Upper lobe of left lung (tissue), 6 donors: ENCODE measurements around the gene SF3A2. TPM values are rescaled to one million over a fixed set of nuclear protein-coding genes. Genes with fewer than 3 reads are reported as not detected.
"Not testable (repeated sequence)": the region's sequence is repeated elsewhere in the genome, so short reads cannot be mapped to it uniquely, and the experiment has no call there.

ENCODE experiments used
- ATAC-seq, 2 donors: fragments of 200-7000 bp; cut with Tn5 transposase; one replicate each; pipeline ENCODE4 v1.9.1; 2022; ENCODE audit warnings: mild to moderate bottlenecking in 2 of 2, moderate library complexity in 2 of 2; ENCODE audit not compliant: low FRiP score in 2 of 2
- DNase-seq, 2 donors: peaks; one replicate each; pipeline ENCODE4 v3.0.0-alpha.2; 2019 to 2020
- H3K27ac ChIP-seq, 4 donors: fragments of 200-600 bp; sonication (generic); one replicate each; pipeline ENCODE4 v1.5.1; 2016 to 2019
- H3K27me3 ChIP-seq, 4 donors: fragments of 200-600 bp; sonication (generic); one replicate each; pipeline ENCODE4 v1.5.1; 2017 to 2019
- H3K36me3 ChIP-seq, 4 donors: fragments of 200-600 bp; sonication (generic); one replicate each; pipeline ENCODE4 v1.5.1; 2016 to 2019
- H3K4me1 ChIP-seq, 4 donors: fragments of 200-600 bp; sonication (generic); one replicate each; pipeline ENCODE4 v1.5.1; 2018 to 2019
- H3K4me3 ChIP-seq, 4 donors: fragments of 200-600 bp; sonication (generic); one replicate each; pipeline ENCODE4 v1.5.1; 2017 to 2019; ENCODE audit warnings: mild to moderate bottlenecking in 2 of 4, moderate library complexity in 1 of 4
- H3K9me3 ChIP-seq, 4 donors: fragments of 200-600 bp; sonication (generic); one replicate each; pipeline ENCODE4 v1.5.1; 2018 to 2019
- CTCF ChIP-seq, 6 experiments: fragments of 450-650 bp in 4 of 6; fragments of 200-600 bp in 2 of 6; sonication (generic) in 2 of 6; IDR thresholded peaks; one replicate each; pipeline ENCODE4 v1.5.1; 2016 to 2019; ENCODE audit warnings: antibody characterized with exemption in 6 of 6
- EP300 ChIP-seq, 4 donors: sonication (generic); formaldehyde crosslinking; IDR thresholded peaks; one replicate each; pipeline ENCODE4 v1.5.1; 2017; ENCODE audit warnings: antibody characterized with exemption in 4 of 4, control low read depth in 2 of 4
- POLR2A ChIP-seq, 4 donors: fragments of 450-650 bp; IDR thresholded peaks; one replicate each; pipeline ENCODE4 v1.5.1; 2016 to 2017; ENCODE audit warnings: antibody characterized with exemption in 4 of 4, mild to moderate bottlenecking in 2 of 4
- POLR2AphosphoS5 ChIP-seq, 2 donors: sonication (generic); formaldehyde crosslinking; IDR thresholded peaks; one replicate each; pipeline ENCODE4 v1.5.1; 2017; ENCODE audit warnings: antibody characterized with exemption in 2 of 2
- WGBS, 2 donors: methylation state at CpG; one replicate each; pipeline ENCODE4 v1.1.5; 2017 to 2018; 5-methylcytosine and 5-hydroxymethylcytosine counted together
- total RNA-seq, 6 donors: library from RNA; depleted of rRNA in 4 of 6; stranded (reverse); fragments of >200 nt in 4 of 6; gene quantifications; one replicate each; pipeline versions ENCODE4 v1.1.0 to v1.2.1, GENCODE V29; 2016 to 2021
- donor health status: DM: no; HTN: no; CAD: no; lungs with moderate emphysema.
- donor health status: DM: no; HTN: yes; CAD: no; lungs with severe emphysema.

The SF3A2 gene
- total RNA-seq, 6 donors from 2014 or later, result 39.8 to 104 (median 70.7) TPM

GRCh38 chr19:2280633-2281264 is 44.1 kb downstream of the SF3A2 start:
- peak overlapping the region in 1 of 4 donors; percentile 28 for H3K4me3 ChIP-seq

GRCh38 chr19:2281265-2282061 is 44.8 kb downstream of the SF3A2 start:
- Histone ChIP-seq H3K27ac (peak overlapping the region; percentile 72 to 91 (median 80)), H3K4me3 (peak overlapping the region; percentile 11 to 54 (median 45)), H3K4me1 (peaks cover 9 to 23% (median 14%) of the 10 kb centered on the region in 4 donors)
- peak in 1 of 2 donors; percentile 31 for ATAC-seq
- not testable (repeated sequence) for H3K36me3 ChIP-seq, DNase-seq, H3K27me3 ChIP-seq, H3K9me3 ChIP-seq
- 10 to 18% methylated on average over 2 to 12 of the region's 16 CpGs for WGBS, 2 donors

More at GRCh38 chr19:2280633-2281264, 44.1 kb downstream of the SF3A2 start:
- Histone ChIP-seq H3K9me3 (no peaks in the 10 kb centered on the region), H3K4me1 (peaks cover 12 to 30% (median 21%) of the 10 kb centered on the region in 4 donors), H3K36me3 (peaks cover 0 to 13% (median 8%) of the 10 kb centered on the region in 4 donors), H3K27ac (peak overlapping the region in 2 of 4 donors; percentile 1 to 52), H3K27me3 (no peaks in the 10 kb centered on the region)
- ATAC-seq, result no peak
- no peak for DNase-seq
- TF ChIP-seq POLR2A (IDR thresholded peaks at IDR 0.05), result no peak
- TF ChIP-seq CTCF (IDR thresholded peaks at IDR 0.05), result no peak
- TF ChIP-seq EP300 (IDR thresholded peaks at IDR 0.05), result no peak
- TF ChIP-seq POLR2AphosphoS5 (IDR thresholded peaks at IDR 0.05), result no peak
- WGBS, 2 donors, result 83 to 88% methylated on average over 8 to 26 of the region's 26 CpGs

GRCh38 chr19:2282062-2282861 is 45.6 kb downstream of the SF3A2 start, which contains the start of gene PEAK3:
TSS of gene PEAK3 (minus strand) at chr19:2282175. CDS start at chr19:2280931, 1,244 bp downstream.
- peak within 1 kb of the TSS; percentile 72 to 91 (median 80) for H3K27ac ChIP-seq
- peak in 1 of 4 donors; percentile 12 for TF ChIP-seq EP300 (IDR thresholded peaks at IDR 0.05)
- TF ChIP-seq POLR2A (IDR thresholded peaks at IDR 0.05), result peak in 1 of 4 donors; percentile 53
- TF ChIP-seq POLR2AphosphoS5 (IDR thresholded peaks at IDR 0.05), result peak; percentile 66 to 70
- no peak for TF ChIP-seq CTCF (IDR thresholded peaks at IDR 0.05)
- no peaks in the 10 kb centered on the region for H3K9me3 ChIP-seq
- peak; percentile 82 to 87 for ATAC-seq
- 12 to 23% methylated on average over 7 to 28 of the region's 41 CpGs for WGBS, 2 donors
- peaks cover 9 to 23% (median 13%) of the 10 kb centered on the region in 4 donors for H3K4me1 ChIP-seq
- H3K36me3 ChIP-seq, result no peaks in the 10 kb centered on the region
- peak; percentile 87 to 92 for DNase-seq
- no peaks in the 10 kb centered on the region for H3K27me3 ChIP-seq
- peak within 1 kb of the TSS; percentile 11 to 54 (median 45) for H3K4me3 ChIP-seq

- peak overlapping the region in 3 of 4 donors; percentile 39 to 54 (median 51) for H3K4me3 ChIP-seq
- WGBS, 2 donors, result 74 to 76% methylated on average over 10 to 11 of the region's 11 CpGs
- H3K9me3 ChIP-seq, result no peaks in the 10 kb centered on the region
- no peak for TF ChIP-seq EP300 (IDR thresholded peaks at IDR 0.05)
- TF ChIP-seq CTCF (IDR thresholded peaks at IDR 0.05), result no peak
- TF ChIP-seq POLR2AphosphoS5 (IDR thresholded peaks at IDR 0.05), result no peak
- TF ChIP-seq POLR2A (IDR thresholded peaks at IDR 0.05), result no peak
- peaks cover 9 to 23% (median 15%) of the 10 kb centered on the region in 4 donors for H3K4me1 ChIP-seq
- peak overlapping the region in 3 of 4 donors; percentile 72 to 91 (median 84) for H3K27ac ChIP-seq
- ATAC-seq (no peak), DNase-seq (no peak)
- no peaks in the 10 kb centered on the region for H3K27me3 ChIP-seq
- no peaks in the 10 kb centered on the region for H3K36me3 ChIP-seq
Measured at GRCh38 chr19:2282862-2283237, 46.2 kb downstream of the SF3A2 start.
